Activated B cell treated with CpG ODN at 0.5 μM for 24 hours (primary cell): ENCODE measurements around the gene AKT3. TPM values are rescaled to one million over a fixed set of nuclear protein-coding genes. Genes with fewer than 3 reads are reported as not detected.

Experiments
- ATAC-seq: fragments of 200-7000 bp; cut with Tn5 transposase; one replicate; pipeline ENCODE4 v1.10.0; 2021; ENCODE audit warnings: low read depth, mild to moderate bottlenecking, moderate library complexity
- CTCF ChIA-PET: fragments of 350-600 bp; sonication (Branson Sonifier 250); formaldehyde crosslinking; loops from one replicate; lab custom pipeline; 2021; ENCODE audit warnings: antibody characterized with exemption; lab: Charles Lee
- POLR2A ChIA-PET: fragments of 350-600 bp; sonication (Branson Sonifier 250); formaldehyde crosslinking; loops from one replicate; lab custom pipeline; 2021; ENCODE audit warnings: antibody characterized with exemption; lab: Charles Lee
- DNase-seq: peaks from one replicate; pipeline ENCODE4 v3.0.0; 2022
- H3K27ac Mint-ChIP-seq: one replicate; pipeline ENCODE4 v1.8.0; 2020; ENCODE audit warnings: mixed read lengths
- H3K27me3 Mint-ChIP-seq: one replicate; pipeline ENCODE4 v1.8.0; 2021; ENCODE audit warnings: mixed read lengths
- H3K36me3 Mint-ChIP-seq: one replicate; pipeline ENCODE4 v1.8.0; 2021; ENCODE audit warnings: low read depth, mixed read lengths
- H3K4me1 Mint-ChIP-seq: one replicate; pipeline ENCODE4 v1.8.0; 2021; ENCODE audit warnings: mixed read lengths
- H3K4me3 Mint-ChIP-seq: one replicate; pipeline ENCODE4 v1.8.0; 2020; ENCODE audit warnings: mild to moderate bottlenecking, mixed read lengths
- H3K9me3 Mint-ChIP-seq: one replicate; pipeline ENCODE4 v1.8.0; 2020; ENCODE audit warnings: mixed read lengths
- intact Hi-C: fragments of 100-400 bp; cut with micrococcal nuclease; formaldehyde crosslinking; loops from one replicate; pipeline ENCODE4 v1.15.1; 2024
- total RNA-seq: library from RNA; stranded (reverse); gene quantifications from 2 replicates; pipeline ENCODE4 v1.2.3, GENCODE V29; 2022
- TF ChIP-seq, protein P1 (sequence below): fragments of 200-600 bp; IDR thresholded peaks from one replicate; pipeline ENCODE4 v1.8.0; 2022; ENCODE audit warnings: antibody characterized with exemption, mild to moderate bottlenecking

Gene AKT3
- total RNA-seq, 1 donor from 2014 or later = 63.3 TPM

DNA sequence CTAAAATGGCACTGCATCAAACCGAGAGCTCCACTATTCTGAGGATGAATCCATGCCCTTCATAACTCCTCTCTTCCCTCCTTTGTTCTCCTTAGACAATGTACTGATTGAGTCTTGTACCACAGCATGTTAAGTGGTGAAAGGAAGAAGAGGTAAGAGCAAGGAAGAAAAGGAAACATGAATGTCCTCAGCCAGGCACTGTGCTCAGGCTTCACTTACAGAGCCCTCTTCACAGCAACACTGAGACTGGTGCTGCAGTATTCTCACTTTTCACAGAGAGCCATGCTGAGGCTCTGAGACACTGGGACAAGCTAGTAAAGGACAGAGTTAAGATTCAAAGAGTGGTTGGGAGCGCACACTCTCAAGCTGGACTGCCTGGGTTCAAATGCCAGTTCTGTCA lies 143.5 kb downstream of the AKT3 start:
- no peaks in the 10 kb centered on the region for H3K27me3 Mint-ChIP-seq
- TF ChIP-seq, protein P1, sequence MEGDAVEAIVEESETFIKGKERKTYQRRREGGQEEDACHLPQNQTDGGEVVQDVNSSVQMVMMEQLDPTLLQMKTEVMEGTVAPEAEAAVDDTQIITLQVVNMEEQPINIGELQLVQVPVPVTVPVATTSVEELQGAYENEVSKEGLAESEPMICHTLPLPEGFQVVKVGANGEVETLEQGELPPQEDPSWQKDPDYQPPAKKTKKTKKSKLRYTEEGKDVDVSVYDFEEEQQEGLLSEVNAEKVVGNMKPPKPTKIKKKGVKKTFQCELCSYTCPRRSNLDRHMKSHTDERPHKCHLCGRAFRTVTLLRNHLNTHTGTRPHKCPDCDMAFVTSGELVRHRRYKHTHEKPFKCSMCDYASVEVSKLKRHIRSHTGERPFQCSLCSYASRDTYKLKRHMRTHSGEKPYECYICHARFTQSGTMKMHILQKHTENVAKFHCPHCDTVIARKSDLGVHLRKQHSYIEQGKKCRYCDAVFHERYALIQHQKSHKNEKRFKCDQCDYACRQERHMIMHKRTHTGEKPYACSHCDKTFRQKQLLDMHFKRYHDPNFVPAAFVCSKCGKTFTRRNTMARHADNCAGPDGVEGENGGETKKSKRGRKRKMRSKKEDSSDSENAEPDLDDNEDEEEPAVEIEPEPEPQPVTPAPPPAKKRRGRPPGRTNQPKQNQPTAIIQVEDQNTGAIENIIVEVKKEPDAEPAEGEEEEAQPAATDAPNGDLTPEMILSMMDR = no peak
- H3K9me3 Mint-ChIP-seq = no peaks in the 10 kb centered on the region
- H3K4me1 Mint-ChIP-seq = peaks cover 5% of the 10 kb centered on the region
- DNase-seq (no peak), ATAC-seq (no peak)
- intact Hi-C loops = loop anchor here (5.0 kb wide), 2 partner anchors 146 to 364 kb away; partner anchors contain the start of gene AKT3
- POLR2A ChIA-PET = no interaction called here
- H3K4me3 Mint-ChIP-seq = no peak overlapping the region
- CTCF ChIA-PET = no interaction called here
- H3K27ac Mint-ChIP-seq = no peak overlapping the region
- H3K36me3 Mint-ChIP-seq = peaks cover 5% of the 10 kb centered on the region

DNA sequence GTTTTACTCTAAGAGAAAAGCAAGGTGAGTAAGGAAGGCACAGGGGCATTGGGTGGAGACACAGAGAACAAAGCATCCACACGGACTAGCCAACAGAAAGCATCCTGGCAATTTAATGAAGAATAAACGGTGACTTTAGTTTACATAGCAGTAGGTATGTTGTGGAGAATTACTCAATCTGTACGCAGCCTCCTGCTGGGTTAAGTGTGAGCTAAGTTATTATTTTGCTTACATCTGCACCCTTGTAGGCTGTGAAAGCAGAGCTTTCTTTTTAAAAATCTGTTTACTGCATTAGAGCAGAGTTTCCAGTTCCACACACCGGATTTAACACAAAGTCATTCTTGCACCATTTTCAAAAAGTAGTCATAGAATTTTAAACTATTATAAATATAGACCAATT lies 144.5 kb downstream of the AKT3 start:
- Mint-ChIP-seq H3K27ac (no peak overlapping the region), H3K9me3 (no peaks in the 10 kb centered on the region)

DNA sequence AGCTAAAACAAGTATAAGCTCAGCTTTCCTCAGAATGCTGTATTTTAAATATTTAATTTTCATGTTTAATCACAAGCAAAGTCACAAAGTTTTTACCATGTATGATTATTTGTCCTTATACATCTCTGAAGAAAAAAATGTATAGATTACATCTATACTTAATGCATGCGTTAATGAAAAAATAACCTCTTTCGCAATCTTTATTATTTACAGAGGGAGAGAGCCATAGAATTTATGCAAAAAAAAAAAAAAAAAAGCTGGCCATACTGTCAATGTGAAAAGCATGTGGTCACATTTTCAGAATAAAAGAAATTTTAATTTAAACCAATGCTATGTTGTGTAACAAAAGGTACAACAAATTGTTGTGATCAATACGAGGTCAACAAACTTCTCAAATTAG lies 148.2 kb downstream of the AKT3 start:
- TF ChIP-seq, protein P1 = no peak
- ATAC-seq = no peak
- Mint-ChIP-seq H3K27ac (no peak overlapping the region), H3K9me3 (no peaks in the 10 kb centered on the region), H3K4me1 (no peaks in the 10 kb centered on the region), H3K27me3 (no peaks in the 10 kb centered on the region), H3K36me3 (peaks cover 5% of the 10 kb centered on the region), H3K4me3 (no peak overlapping the region)
- DNase-seq = no peak
- intact Hi-C loops = no loop called here
- ChIA-PET POLR2A (no interaction called here), CTCF (no interaction called here)

More for the DNA sequence above, 144.5 kb downstream of the AKT3 start:
- TF ChIP-seq, protein P1 = no peak
- CTCF ChIA-PET = no interaction called here
- no peaks in the 10 kb centered on the region for H3K27me3 Mint-ChIP-seq
- no peak overlapping the region for H3K4me3 Mint-ChIP-seq
- intact Hi-C loops = loop anchor here (5.0 kb wide), 2 partner anchors 147 to 363 kb away; partner anchors contain the start of gene AKT3
- POLR2A ChIA-PET = no interaction called here
- H3K4me1 Mint-ChIP-seq = peaks cover 3% of the 10 kb centered on the region
- ATAC-seq = no peak
- peaks cover 5% of the 10 kb centered on the region for H3K36me3 Mint-ChIP-seq
- no peak for DNase-seq

DNA sequence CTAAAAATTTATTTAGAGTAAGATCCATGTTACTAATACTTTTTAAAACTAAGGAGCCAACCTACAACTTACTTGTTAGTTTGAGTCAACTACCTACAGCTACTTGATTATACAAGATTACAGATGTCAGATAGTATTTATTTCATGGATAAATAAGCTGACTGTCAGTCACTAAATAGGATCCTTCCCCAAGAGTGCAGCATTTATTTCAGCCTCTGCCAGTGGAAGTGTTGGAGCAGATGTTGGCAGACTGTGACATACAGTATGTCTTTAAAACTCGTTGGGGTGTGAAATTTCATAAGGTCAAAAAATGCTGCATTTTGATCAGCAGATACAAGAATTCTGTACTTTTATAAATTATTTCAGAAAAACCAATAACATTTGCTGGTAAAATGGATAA lies 156.2 kb downstream of the AKT3 start:
- intact Hi-C loops = no loop called here
- CTCF ChIA-PET = interaction anchor here (1.0 kb wide), 1 partner anchor 14 kb away, joined by 3 read pairs; no protein-coding TSS in a partner anchor
- H3K4me3 Mint-ChIP-seq = no peak overlapping the region
- peaks cover 21% of the 10 kb centered on the region for H3K36me3 Mint-ChIP-seq
- H3K4me1 Mint-ChIP-seq = no peaks in the 10 kb centered on the region
- no peak overlapping the region for H3K27ac Mint-ChIP-seq
- DNase-seq (no peak), ATAC-seq (no peak)
- no peaks in the 10 kb centered on the region for H3K9me3 Mint-ChIP-seq
- TF ChIP-seq, protein P1 = no peak
- no peaks in the 10 kb centered on the region for H3K27me3 Mint-ChIP-seq
- POLR2A ChIA-PET = interaction anchor here (0.8 kb wide), 1 partner anchor 380 kb away, joined by 4 read pairs; no protein-coding TSS in a partner anchor

DNA sequence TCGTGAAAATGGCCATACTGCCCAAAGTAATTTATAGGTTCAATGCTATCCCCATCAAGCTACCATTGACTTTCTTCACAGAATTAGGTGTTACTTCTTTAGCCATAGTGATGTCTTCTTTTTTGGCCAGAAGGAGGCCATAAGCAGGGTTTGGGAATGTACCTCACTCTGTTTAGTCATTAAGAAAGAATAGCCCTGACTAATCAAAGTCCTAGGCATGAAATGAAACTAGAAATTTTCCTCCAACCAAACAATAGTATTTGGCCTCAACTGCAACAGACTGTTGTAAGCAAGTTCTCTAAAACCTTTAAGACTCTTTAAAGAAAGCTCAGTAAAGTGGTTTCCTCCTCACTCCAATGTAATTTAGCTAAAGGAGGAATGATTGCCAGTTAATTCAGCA lies 163.9 kb downstream of the AKT3 start:
- TF ChIP-seq, protein P1 = no peak
- H3K4me3 Mint-ChIP-seq = no peak overlapping the region
- peaks cover 37% of the 10 kb centered on the region for H3K36me3 Mint-ChIP-seq
- ChIA-PET CTCF (no interaction called here), POLR2A (no interaction called here)
- no peaks in the 10 kb centered on the region for H3K4me1 Mint-ChIP-seq
- ATAC-seq = no peak
- DNase-seq = no peak
- intact Hi-C loops = no loop called here
- H3K9me3 Mint-ChIP-seq = no peaks in the 10 kb centered on the region
- H3K27me3 Mint-ChIP-seq = no peaks in the 10 kb centered on the region
- H3K27ac Mint-ChIP-seq = no peak overlapping the region
